Measurements from ENCODE around the gene ARF5.
A peak's percentile ranks its signal among the peaks of the same experiment; 100 is the strongest.

ARF5 gene

GRCh38 chr7:127628445-127628844 is 40.2 kb downstream of the ARF5 start:
- TF ChIP-seq JUND (IDR thresholded peaks at IDR 0.05; ENCODE audit: low read depth), result no peak
- no peak for DNase-seq (ENCODE audit: low read depth in 1 of 2, low spot score in 1 of 2)
- in situ Hi-C loops (cut with HindIII; ENCODE audit: low pct_unique_long_range_greater_than_20kb, low sequenced_read_pairs), result no loop called here

DNA sequence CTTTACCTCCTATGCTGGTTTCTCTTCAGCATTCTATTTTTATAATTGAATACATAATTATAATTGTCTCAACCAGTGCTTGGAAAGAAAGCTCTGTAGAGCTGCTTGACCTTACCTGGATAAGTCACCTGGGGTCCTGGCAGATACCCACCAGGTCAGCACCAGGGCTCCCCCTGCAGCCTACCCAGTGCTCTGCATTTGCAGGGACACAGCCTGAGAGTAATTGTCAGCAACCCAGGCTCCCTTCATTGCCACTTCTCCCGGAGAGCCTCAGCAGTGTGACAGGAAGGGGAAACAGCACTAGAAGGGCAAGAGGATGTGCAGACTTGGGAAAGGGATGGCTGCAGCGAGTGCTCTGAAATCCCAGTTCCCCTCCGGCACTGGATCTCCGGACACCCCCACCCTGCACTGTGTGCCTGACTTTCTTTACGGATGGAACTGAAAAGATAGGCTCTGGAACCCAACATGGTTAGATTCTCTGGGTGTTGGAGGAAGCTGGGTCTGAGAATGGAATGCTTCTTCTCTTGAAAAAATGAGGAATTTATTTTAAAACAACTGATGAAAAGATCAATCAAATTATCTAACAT is 41.1 kb downstream of the ARF5 start:
- in situ Hi-C loops (cut with HindIII; ENCODE audit: low pct_unique_long_range_greater_than_20kb, low sequenced_read_pairs), result no loop called here
- peak in 1 of 2 experiments; percentile 27 for DNase-seq (ENCODE audit: low read depth in 1 of 2, low spot score in 1 of 2)
- TF ChIP-seq JUND (IDR thresholded peaks at IDR 0.05; ENCODE audit: low read depth), result no peak

DNA sequence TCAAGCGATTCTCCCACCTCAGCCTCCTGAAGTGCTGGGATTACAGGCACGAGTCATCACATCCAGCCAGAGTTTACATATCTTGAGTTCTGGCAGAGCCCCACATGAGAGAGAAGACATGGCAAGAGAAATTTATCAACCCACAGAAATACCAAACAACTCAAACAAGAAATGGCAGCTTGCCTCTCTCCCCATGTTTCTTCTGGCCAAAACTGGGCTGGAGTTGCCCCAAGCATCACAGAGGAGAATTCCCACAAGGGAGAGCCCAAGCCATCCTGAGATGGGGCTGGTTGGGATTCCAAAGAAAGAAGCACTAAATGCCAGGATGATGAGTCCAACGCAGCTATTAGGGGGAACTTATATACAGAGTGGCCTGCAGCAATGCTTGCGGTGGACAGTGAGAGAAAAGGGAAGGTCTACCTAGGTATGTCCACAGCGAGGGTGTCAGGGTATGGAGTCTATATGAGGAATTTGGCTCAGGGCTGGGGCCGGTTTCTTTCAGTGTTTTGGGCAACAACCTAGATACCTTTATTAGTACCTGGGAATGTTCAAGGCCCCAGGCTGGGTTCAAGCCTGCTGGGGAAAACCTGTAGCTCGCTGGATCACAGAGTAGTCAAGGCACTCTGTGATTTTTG is 44.2 kb downstream of the ARF5 start:
- DNase-seq (ENCODE audit: low read depth in 1 of 2, low spot score in 1 of 2), result no peak
- in situ Hi-C loops (cut with HindIII; ENCODE audit: low pct_unique_long_range_greater_than_20kb, low sequenced_read_pairs), result no loop called here

DNA sequence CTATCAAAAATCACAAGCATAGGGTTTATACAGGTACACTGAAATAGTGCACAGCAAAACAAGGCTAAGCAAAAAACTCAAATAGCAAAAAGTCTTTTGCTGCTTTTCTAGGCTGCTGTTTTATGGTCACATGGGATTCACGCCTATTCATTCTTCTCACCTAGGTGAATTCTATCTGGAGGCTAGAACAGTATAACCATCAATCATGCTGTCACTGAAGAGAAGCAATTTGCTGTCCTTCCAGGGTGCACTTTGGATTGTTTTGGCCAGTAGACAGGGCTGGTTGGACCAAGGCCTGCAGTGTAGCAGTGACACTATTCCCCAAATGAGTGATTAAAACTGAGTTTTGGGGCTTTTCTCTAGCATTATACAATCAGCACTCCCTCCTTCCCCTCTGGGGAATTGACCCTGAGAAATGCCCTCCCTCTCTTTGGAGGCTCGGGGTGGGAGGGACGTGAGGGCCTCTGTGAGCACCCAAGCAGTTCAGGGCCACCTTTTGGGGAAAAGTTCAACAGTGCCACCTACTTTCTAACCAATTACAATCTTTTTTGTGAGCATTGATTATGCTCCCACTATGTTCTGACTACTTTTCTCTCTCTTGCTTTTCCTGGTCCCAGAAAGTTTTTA is 47.6 kb downstream of the ARF5 start:
- in situ Hi-C loops (cut with HindIII; ENCODE audit: low pct_unique_long_range_greater_than_20kb, low sequenced_read_pairs), result no loop called here
- no peak for DNase-seq (ENCODE audit: low read depth in 1 of 2, low spot score in 1 of 2)
- no peak for TF ChIP-seq JUND (IDR thresholded peaks at IDR 0.05; ENCODE audit: low read depth)

More for the DNA sequence above, 44.2 kb downstream of the ARF5 start:
- no peak for TF ChIP-seq JUND (IDR thresholded peaks at IDR 0.05; ENCODE audit: low read depth)

DNA sequence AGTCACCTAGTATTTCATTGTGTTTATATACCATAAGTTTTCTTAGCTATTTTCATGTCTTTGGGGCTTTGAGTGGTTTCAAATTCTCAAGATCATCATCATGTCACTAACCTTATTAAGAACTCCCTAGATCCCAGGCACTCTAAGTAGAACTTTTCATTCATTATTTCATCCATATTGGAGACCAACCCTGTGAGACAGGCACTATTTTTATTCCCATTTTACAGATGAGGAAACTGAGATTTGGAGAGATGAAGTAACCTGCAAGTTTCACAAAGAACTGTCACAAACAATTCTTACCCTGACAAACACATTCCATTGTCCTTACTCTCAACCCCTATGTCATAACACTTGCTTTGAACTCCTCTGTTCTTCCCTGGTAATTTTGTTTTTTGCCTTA is 50.0 kb downstream of the ARF5 start:
- DNase-seq (ENCODE audit: low read depth in 1 of 2, low spot score in 1 of 2), result no peak
- no peak for TF ChIP-seq JUND (IDR thresholded peaks at IDR 0.05; ENCODE audit: low read depth)
- in situ Hi-C loops (cut with HindIII; ENCODE audit: low pct_unique_long_range_greater_than_20kb, low sequenced_read_pairs), result no loop called here
